ENCODE measurements around the gene COLEC12.

Gene COLEC12

DNA sequence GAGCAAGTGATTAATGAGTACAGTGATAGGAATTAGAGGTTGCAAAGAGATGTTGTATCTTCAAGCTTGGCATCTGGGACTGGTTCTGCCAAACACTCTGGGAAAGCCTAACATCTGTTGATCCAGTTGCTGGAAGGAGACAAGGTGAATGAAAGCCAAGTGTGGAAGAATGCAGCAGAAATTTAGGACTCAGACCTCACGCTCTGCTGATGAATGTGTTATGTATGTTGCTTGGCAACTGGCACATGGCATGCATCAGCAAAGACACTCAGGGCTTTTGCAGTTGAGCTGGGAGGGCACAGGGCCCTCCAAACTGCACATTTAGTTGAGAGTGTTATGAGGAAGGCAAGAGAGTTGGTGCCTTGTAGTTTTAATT, 105.5 kb downstream of the COLEC12 start:
- H3K4me3 ChIP-seq (replicated peaks; ENCODE audit: low read depth, low read length) = no peak overlapping the region
- DNase-seq (ENCODE audit: extremely low read depth, low read depth) = peak; percentile 97
- TF ChIP-seq, protein P1, sequence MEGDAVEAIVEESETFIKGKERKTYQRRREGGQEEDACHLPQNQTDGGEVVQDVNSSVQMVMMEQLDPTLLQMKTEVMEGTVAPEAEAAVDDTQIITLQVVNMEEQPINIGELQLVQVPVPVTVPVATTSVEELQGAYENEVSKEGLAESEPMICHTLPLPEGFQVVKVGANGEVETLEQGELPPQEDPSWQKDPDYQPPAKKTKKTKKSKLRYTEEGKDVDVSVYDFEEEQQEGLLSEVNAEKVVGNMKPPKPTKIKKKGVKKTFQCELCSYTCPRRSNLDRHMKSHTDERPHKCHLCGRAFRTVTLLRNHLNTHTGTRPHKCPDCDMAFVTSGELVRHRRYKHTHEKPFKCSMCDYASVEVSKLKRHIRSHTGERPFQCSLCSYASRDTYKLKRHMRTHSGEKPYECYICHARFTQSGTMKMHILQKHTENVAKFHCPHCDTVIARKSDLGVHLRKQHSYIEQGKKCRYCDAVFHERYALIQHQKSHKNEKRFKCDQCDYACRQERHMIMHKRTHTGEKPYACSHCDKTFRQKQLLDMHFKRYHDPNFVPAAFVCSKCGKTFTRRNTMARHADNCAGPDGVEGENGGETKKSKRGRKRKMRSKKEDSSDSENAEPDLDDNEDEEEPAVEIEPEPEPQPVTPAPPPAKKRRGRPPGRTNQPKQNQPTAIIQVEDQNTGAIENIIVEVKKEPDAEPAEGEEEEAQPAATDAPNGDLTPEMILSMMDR (IDR thresholded peaks at IDR 0.05; ENCODE audit: low read depth, low read length, missing control alignments) = no peak

DNA sequence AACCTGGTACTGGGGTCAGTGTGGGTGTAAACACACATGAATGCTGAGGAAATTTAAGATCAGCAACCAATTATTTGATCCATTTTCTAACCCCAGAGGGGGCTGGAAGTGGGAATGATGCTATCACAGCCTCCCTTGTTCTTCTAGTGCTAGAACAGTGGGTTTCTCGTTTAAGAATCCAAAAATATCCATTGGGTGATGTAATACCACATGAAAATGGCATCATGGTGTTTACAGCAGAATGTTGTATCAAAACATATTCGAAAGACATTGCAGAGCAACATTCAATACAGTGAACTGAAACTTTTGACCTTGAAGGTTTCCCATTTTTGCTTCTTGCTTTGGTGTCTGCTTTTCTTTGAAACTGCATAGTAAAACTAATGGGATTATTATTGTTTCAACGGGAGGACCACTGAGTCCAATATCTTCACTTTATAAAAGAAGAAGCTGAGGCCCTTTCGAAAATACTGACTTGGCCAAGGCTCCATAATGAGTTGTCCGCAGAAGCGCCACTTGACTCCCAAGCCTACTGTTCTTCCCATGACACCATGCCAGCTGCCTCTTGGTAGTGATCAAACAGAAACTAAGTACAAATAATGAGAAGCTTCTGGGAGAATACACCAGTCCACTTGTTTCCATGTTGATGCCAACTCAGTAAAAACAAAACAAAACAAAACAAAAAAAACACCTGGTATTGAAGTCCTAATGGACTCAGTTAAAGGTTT, 106.1 kb downstream of the COLEC12 start:
- no peak overlapping the region for H3K4me3 ChIP-seq (replicated peaks; ENCODE audit: low read depth, low read length)
- DNase-seq (ENCODE audit: extremely low read depth, low read depth) = no peak
- TF ChIP-seq, protein P1 (IDR thresholded peaks at IDR 0.05; ENCODE audit: low read depth, low read length, missing control alignments) = no peak

DNA sequence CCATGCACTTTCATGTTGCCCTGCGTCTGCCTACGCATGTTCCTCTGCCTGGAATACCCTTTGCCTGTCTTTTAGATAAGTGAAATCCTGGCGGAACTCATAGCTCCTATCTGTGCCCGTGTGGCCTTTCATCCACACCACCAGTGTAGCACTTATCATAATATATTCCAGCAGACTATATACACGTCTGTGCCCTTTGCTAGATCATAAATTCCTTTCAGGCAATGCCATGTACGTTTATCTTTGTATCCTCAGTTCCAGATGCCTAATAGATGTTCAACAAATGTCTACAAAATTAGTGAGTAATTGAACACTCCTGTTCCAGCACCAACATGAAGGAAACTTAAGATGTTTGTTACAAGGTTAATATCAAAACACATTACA, 106.9 kb downstream of the COLEC12 start:
- TF ChIP-seq, protein P1 (IDR thresholded peaks at IDR 0.05; ENCODE audit: low read depth, low read length, missing control alignments) = no peak
- no peak overlapping the region for H3K4me3 ChIP-seq (replicated peaks; ENCODE audit: low read depth, low read length)
- no peak for DNase-seq (ENCODE audit: extremely low read depth, low read depth)

DNA sequence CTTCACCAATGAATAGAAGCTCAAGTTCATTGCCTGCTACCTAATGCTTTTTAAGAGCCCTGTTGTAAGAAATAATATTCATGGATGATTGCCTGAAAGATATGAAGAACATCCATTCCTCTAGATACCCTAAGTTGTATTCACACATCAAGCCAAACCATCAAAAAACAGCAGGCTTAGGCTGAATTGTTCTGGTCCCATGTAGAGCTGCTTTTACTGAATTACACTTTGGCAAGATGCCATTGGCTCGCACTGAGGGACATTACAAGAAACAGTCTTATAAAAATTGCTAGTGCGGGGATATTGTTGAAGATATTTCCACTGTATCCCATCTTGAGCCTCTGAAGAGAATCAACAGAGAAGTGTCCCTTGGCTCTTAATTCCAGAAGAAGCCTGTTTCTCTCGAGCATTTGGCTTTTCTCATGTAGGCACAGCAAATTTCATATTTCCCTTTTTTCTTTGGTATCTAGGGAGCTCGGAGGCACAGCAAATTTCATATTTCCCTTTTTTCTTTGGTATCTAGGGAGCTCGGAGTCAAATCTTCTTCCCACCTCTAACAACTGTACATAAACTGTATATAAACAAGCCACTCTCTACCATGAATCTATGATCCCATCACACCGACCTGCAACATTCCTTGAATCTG, 107.5 kb downstream of the COLEC12 start:
- DNase-seq (ENCODE audit: extremely low read depth, low read depth) = no peak
- TF ChIP-seq, protein P1 (IDR thresholded peaks at IDR 0.05; ENCODE audit: low read depth, low read length, missing control alignments) = no peak
- H3K4me3 ChIP-seq (replicated peaks; ENCODE audit: low read depth, low read length) = no peak overlapping the region

DNA sequence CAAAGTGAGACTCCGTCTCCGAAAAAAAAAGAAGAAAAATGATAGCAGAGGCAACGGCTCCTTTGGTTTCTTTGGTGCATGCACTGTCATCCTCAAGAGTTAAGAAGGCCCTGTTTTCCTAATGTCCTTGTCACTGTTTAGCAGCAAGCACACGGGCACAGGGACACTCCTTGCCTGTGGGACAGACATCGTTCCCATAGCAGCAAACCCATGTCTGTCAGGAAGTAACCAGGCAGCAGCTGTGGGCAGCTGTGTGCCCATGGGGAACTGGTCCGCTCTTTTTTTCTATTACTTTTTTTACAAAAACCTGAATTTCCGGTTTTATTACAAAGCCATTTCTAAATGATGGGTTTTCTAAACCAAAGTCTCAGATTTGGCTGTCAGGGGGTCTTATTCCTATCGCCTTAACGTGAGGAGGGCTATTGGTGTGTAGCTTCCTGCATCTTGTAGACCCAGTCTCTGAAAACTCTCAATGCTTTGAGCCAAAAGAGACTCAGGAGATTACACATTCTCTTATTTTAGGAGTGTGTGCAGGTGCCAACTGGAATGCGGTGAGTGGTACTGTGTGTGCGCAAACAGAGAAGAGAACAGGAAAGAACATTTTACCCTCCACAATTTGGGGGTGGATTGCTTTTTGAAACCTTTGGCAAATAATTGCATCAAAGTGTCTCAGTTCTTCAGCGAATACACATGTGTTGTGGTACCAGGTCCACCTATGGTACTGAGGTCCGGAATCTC, 109.6 kb downstream of the COLEC12 start:
- no peak overlapping the region for H3K4me3 ChIP-seq (replicated peaks; ENCODE audit: low read depth, low read length)
- no peak for DNase-seq (ENCODE audit: extremely low read depth, low read depth)
- TF ChIP-seq, protein P1 (IDR thresholded peaks at IDR 0.05; ENCODE audit: low read depth, low read length, missing control alignments) = no peak

DNA sequence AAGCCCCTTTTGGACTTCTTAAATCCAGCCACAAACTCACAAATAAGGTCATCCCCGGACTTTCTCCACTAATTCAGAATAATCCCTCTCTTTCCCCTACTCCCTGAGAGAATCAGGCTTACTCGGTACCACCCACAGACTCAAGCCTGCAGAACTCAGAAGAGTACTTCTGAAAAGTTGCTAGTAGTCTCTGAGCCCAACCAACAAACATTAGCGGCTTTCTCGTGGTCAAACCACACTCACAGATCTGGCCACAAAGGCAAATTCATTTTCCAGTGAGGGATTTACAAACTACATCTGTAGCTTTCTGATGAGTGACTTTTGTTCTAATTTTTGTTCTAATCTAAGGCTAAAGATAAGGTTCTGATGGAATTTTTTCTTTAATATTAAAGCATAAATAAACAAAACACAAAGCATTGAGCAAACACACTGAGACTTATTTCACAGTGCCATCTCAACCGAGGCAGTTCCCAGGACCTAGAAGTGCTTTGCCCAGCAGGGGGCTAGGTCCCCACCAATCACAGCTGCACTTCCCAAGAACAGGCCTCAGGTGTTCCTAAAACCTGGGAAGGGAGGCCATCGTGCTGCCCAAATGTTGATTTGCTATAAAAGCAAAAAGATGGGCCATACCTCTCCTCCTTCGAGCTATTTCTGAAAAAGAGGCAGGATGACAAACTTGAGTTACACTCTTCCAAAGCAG, 110.7 kb downstream of the COLEC12 start:
- TF ChIP-seq, protein P1 (IDR thresholded peaks at IDR 0.05; ENCODE audit: low read depth, low read length, missing control alignments) = peak; percentile 36
- no peak overlapping the region for H3K4me3 ChIP-seq (replicated peaks; ENCODE audit: low read depth, low read length)
- no peak for DNase-seq (ENCODE audit: extremely low read depth, low read depth)

Data from HFF-Myc (cell line).